ENCODE results near the gene C2orf76.

- TF ChIP-seq, protein P1, sequence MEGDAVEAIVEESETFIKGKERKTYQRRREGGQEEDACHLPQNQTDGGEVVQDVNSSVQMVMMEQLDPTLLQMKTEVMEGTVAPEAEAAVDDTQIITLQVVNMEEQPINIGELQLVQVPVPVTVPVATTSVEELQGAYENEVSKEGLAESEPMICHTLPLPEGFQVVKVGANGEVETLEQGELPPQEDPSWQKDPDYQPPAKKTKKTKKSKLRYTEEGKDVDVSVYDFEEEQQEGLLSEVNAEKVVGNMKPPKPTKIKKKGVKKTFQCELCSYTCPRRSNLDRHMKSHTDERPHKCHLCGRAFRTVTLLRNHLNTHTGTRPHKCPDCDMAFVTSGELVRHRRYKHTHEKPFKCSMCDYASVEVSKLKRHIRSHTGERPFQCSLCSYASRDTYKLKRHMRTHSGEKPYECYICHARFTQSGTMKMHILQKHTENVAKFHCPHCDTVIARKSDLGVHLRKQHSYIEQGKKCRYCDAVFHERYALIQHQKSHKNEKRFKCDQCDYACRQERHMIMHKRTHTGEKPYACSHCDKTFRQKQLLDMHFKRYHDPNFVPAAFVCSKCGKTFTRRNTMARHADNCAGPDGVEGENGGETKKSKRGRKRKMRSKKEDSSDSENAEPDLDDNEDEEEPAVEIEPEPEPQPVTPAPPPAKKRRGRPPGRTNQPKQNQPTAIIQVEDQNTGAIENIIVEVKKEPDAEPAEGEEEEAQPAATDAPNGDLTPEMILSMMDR (IDR thresholded peaks at IDR 0.05) = no peak
- TF ChIP-seq POLR2A (IDR thresholded peaks at IDR 0.05) = no peak
Observed at GRCh38 chr2:119255760-119256581, 110.7 kb downstream of the C2orf76 start.

Measured in adrenal gland (tissue), 5 donors.